Measurements from ENCODE around the gene PDGFRB.

DNA sequence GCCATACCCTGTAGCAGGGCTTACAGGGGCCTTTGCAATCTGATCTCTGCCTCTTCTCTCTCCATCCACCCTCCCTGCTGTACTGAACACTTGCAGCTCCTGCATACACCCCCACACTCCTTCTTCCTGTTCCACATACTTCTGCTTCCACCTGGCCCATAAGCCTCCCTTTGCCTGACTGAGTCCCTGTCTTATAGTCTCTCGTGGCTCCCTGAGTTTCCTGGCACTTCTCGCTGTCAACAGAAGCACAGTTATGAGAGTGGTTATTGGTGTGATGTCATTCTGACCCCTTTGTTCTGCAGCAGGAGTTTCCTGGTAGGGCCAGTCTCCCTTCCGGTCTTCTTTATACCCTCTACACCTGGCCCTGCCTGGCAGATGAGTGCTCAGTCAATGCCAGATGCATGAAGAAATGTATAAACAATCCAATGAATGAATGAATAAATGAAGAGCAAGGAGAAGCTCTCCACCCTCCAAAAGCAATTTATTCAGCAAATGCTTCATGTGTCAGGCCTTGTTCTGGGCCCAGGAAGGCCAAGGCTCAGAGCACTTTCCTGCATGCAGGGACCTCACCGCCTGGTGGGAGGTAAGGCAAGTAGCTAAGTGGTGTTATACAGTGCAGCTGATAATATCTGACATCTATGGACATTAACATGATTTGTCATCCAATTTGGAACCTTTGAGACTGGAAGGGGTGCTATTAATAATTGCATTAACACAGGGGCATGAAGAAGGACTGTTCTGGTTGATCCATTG is 48.8 kb downstream of the PDGFRB start:
- TF ChIP-seq, protein P1, sequence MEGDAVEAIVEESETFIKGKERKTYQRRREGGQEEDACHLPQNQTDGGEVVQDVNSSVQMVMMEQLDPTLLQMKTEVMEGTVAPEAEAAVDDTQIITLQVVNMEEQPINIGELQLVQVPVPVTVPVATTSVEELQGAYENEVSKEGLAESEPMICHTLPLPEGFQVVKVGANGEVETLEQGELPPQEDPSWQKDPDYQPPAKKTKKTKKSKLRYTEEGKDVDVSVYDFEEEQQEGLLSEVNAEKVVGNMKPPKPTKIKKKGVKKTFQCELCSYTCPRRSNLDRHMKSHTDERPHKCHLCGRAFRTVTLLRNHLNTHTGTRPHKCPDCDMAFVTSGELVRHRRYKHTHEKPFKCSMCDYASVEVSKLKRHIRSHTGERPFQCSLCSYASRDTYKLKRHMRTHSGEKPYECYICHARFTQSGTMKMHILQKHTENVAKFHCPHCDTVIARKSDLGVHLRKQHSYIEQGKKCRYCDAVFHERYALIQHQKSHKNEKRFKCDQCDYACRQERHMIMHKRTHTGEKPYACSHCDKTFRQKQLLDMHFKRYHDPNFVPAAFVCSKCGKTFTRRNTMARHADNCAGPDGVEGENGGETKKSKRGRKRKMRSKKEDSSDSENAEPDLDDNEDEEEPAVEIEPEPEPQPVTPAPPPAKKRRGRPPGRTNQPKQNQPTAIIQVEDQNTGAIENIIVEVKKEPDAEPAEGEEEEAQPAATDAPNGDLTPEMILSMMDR (optimal IDR thresholded peaks at IDR 0.05 in 1 of 3, IDR thresholded peaks at IDR 0.05 in 1 of 3, conservative IDR thresholded peaks at IDR 0.05 in 1 of 3; ENCODE audit: extremely low read depth in 1 of 3, insufficient read depth in 2 of 3, low read length in 3 of 3), result no peak
- no peak for TF ChIP-seq EZH2 (IDR thresholded peaks at IDR 0.05; ENCODE audit: low read length)
